DMS79 (cell line): ENCODE data around the gene AK3.
"Not testable (repeated sequence)": the region's sequence is repeated elsewhere in the genome, so short reads cannot be mapped to it uniquely, and the experiment has no call there.

Experiments
- DNase-seq: peaks from one replicate; lab custom pipeline; 2025; lab: John Stamatoyannopoulos, UW

The AK3 gene

DNA sequence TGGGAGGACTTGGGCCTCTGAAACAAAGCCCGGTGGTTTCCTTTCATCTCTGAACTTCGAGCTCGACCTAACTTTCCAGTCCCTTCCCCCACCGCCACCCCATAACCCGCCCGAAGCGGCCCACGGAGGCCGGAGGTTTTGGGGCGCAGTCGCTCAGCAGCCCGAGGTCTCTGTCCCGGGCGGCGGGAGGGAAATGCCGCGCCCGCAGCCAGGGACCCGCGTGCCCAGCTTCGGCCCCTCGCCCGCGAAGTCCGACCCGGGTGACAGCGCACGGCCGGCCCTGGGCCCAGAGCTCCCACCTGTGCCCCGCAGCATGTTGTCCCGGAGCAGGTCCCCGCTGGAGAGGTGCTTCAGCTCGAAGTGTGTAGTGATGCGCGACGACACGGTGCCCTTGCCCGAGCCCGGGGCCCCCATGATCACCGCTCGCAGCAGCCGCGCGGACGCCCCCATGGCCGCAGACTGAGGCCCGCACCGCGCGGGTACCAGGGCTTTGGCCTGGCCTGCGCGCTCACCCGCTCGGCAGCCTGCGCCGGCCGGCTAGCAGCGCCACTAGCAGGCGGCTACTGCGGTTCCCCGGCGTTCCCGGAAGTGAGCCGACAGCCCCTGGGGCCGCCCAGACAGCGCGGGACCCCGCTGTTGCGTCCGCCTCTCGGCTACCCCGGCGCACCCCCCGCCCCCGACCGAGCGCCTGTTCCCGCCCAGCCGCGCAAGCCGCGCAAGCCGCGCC, at the start of gene AK3:
Gene AK3, minus strand, starts transcription at position 565 of the 727 bp plus-strand sequence. Its CDS starts 115 bp downstream, at position 450.
- peak; percentile 47 for DNase-seq

GRCh38 chr9:4788703-4789102, 47.7 kb upstream of the AK3 start:
- no peak for DNase-seq

- no peak for DNase-seq
Observed at GRCh38 chr9:4787876-4788275, 46.9 kb upstream of the AK3 start.

DNA sequence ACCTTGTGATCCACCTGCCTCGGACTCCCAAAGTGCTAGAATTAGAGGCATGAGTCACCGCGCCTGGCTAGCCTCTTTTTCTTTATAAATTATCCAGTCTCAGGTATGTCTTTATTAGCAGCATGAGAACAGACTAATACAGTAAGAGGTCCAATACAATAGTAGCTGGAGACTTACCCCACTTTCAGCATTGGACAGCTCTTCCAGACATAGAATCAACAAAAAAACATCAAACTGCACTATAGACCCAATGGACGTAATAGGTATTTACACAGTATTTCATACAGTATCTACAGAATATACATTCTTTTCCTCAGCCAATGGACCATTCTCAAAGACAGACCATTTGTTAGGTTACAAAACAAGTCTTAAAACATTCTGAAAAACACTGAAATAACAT, 45.6 kb upstream of the AK3 start:
- no peak for DNase-seq

DNA sequence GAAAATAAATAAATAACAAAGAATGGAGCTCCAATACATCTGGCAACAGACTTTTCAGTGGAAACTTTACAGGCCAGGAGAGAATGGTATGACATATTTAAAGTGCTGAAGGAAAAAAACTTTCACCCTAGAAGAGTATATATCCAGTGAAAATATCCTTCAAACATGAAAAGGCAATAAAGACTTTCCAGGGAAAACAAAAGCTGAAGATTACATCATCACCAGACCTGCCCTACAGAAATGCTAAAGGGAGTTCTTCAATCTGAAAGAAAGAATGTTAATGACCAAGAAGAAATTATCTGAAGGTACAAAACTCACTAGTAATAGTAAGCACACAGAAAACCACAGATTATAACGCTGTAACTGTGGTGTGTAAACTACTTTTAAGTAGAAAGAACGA, 43.4 kb upstream of the AK3 start:
- no peak for DNase-seq

- not testable (repeated sequence) for DNase-seq
Observed at GRCh38 chr9:4783191-4783590, 42.2 kb upstream of the AK3 start.

DNA sequence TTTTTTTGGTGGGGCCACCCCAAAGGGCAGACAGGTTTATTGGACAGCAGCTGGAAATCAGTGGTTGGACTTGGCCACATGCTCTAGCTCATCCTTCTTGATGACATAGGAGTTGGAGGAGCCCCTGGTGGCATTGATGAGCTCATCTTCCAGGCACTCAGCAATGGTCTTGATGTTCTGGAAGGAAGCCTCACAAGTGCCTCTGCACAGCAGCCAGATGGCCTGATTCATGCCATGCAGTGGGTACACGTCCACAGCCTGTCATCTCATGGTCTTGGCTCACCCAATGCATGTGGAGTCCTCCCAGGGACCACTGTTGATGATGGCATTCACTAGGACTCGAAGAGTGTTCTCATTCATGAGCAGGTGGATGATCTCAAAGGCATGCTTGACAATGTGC, 40.4 kb upstream of the AK3 start:
- DNase-seq, result no peak

DNA sequence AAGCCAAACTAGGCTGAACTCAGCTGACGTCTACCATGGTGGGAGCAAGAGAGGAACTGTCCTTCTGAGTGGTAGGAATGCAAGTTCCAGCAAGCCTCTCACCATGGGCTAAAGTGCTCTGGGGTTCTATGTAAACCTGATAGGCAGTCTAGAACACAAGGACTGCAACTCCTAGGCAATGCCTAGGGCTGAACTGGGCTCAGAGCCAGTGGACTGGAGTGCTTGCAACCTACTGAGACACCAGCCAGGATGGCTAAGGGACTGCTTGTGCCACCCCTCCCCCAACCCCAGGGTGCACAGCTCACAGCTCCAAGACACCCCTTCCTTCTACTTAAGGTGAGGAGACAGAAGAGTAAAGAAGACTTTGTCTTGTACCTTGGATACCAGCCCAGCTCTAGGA, 39.6 kb upstream of the AK3 start:
- DNase-seq, result no peak

GRCh38 chr9:4774958-4775357, 34.0 kb upstream of the AK3 start:
- not testable (repeated sequence) for DNase-seq

- DNase-seq, result no peak
Observed at GRCh38 chr9:4774209-4774608, 33.2 kb upstream of the AK3 start.

DNA sequence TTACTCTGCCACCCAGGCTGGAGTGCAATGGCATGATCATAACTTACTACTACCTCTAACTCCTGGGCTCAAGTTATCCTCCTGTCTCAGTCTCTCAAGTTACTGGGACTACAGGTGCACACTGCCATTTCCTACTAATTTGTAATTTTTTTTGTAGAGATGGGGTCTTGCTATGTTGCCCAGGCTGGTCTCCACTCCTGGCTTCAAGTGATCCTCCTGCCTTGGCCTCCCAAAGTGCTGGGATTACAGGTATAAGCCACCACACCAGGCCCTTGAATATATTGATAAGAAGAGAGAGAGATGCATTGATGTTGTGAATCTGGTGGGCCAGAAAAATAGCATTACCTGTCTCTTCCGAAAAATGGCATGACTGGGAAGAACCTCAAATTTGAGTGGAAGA, 30.8 kb upstream of the AK3 start:
- no peak for DNase-seq

DNA sequence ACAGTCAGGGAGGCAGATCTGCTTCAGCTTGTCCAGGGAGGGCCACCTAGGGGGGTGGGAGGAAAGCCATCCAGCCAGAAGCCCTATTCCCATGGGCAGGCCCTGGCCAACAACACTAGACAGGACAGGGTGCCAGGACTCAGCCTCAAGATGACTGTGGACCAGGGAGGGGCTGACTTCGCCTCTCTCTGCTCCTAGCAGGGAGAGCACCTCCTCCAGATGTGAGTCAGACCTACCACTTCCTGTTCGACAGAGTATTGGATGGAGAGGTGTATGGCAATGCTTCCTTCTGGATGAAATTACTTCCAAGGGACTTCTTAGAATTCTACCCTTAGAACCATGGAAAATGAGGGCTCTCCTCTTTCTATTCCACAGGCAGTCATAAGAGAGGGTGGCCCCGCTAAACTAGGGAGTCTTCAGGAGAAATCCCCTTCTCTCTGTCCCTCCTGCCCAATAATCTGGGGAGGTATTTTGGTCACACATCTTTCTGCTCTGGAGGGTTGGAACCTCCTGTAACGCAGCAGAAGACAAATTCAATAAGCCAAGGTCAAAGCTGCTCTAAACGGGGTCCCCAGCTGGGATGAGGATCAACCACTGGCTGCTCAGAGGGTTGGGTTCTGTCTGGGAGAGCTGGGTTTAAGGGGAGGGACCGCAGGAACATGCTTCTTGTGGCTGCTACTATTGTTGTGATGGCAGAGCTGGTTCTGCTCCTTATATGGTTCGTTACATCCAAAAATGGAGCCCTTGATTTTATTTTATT, 28.5 kb upstream of the AK3 start:
- DNase-seq, result no peak

DNA sequence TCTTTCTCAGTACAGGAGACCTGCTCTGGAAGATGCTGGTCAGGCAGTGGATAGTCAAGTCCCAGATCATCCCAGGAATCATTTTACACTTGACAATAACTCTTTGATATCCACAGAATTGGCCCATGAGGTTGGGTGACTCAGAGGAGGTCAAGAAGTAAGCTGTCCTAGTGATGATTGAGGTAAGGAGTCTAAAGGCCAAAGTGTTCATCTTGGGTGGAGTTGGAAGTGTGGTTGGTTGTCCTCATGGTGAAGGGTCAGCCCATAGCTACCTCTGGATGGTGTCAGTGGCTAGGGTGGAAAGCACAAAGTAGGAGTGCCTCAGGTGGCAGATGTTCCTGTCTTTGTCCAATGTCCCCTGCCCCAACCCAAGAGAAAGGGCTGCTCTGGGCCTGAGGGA, 27.7 kb upstream of the AK3 start:
- no peak for DNase-seq

DNA sequence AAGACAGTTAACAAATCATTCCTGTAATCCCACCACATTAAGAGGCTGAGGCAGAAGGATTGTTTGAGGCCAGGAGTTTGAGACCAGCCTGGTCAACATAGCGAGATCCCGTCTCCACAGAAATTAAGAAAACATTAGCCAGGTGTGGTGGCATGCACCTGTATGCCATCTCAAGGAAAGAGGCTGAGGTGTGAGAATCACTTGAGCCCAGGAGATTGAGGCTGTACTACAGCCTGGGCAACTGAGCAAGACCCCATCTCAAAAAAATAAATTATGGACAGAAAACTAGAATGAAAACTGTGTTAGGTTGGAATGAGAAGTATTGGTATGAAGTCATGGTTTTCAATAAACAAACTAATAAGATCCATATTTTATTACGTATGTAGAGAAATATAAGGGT, 23.0 kb upstream of the AK3 start:
- DNase-seq, result no peak

- DNase-seq, result no peak
Observed at GRCh38 chr9:4762886-4763541, 22.0 kb upstream of the AK3 start.

GRCh38 chr9:4762108-4762885, 21.3 kb upstream of the AK3 start:
- peak; percentile 11 for DNase-seq

DNA sequence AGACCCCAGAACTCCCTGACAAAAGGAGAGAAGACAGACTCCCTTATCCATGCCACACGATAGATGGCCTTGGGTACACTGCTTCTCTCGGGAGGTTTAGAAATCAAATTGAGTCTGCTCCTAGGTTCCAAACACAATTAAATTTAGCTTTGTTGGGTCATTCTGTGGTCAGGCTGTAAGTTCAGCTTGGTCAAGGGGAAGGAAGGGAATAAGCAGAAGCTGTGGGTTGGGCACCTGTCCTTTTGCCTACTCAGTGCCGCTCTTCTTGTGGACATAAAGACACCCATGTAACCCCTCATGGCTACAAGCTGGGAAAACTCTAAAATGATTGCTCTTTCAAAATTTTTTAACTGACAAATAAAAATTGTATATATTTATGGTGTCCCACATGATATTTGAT, 19.1 kb upstream of the AK3 start:
- DNase-seq, result no peak

- no peak for DNase-seq
Observed at GRCh38 chr9:4756420-4756819, 15.4 kb upstream of the AK3 start.

DNA sequence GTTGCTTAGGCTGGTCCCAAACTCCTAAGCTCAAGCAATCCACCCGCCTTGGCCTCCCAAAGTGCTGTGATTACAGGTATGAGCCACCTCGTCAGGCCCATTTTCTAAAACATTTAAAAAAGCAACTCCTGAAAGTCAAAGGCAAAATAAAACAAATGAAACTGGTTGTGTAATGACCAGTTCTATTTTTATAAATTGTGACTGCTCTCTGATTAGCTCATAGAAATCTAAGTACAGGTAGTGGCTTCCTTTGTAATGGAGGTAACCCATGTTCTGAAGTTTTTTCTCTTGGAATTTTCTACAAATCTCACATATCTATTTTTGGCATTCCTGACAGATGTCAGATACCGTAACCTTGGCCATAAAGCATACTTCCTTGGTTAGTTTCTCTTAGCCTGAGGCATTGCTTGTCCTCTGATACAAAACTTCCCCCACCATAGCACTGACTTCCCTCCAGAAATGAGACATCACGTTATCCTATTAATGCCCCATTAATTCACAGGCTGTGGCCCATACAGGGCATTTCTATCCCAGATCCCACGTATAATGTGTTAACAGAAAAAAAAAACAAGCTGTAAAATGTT, 14.1 kb upstream of the AK3 start:
- DNase-seq, result no peak

GRCh38 chr9:4754530-4754929, 13.5 kb upstream of the AK3 start:
- DNase-seq, result not testable (repeated sequence)

- no peak for DNase-seq
Observed at GRCh38 chr9:4750023-4750673, 9.1 kb upstream of the AK3 start.
